CD4-positive, alpha-beta T cell treated with Interleukin-21 for 1 hour (primary cell): ENCODE results near the gene CNDP1.

ENCODE experiments used
- DNase-seq: peaks from one replicate; pipeline ENCODE4 v3.0.0-alpha.2; 2020

CNDP1 gene

DNA sequence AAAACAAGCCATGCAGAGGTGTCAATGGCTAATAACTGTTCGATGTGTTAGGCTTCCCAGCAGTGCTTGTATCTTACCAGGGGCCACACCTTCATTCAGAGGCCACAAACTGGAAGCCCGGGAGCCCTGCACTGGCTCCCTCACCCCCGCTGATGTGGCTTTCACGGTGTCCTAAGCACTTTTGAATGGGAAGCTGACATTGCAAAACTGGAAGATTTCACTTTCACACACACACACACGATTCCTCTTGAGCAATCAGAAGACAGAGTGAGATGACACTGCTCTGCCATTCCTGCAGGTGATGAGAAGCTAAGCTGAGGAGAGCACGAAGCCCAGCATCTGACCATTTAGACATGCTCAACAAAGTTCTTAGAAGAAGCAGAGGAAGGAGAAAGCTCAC, 54.7 kb downstream of the CNDP1 start:
- DNase-seq, result no peak

GRCh38 chr18:74589811-74590210, 55.5 kb downstream of the CNDP1 start:
- DNase-seq, result no peak

DNA sequence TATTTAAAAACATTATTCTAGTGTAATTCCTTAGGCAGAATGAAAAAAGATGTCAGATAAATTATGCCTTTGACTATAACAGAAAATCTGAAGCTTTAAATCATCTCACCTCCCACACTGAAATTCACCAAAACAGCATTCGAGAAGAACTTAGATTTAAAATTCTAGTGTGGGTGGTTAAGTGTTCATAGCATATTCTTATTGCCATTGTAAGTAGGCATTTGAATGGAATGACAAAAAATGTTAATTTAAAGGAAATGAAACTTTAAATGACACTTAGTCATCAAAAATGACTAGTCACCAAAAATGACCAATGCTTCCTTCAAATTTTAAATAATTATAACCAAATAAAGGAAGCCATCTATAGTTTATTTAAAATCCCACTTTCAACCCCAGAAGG, 56.4 kb downstream of the CNDP1 start:
- no peak for DNase-seq

DNA sequence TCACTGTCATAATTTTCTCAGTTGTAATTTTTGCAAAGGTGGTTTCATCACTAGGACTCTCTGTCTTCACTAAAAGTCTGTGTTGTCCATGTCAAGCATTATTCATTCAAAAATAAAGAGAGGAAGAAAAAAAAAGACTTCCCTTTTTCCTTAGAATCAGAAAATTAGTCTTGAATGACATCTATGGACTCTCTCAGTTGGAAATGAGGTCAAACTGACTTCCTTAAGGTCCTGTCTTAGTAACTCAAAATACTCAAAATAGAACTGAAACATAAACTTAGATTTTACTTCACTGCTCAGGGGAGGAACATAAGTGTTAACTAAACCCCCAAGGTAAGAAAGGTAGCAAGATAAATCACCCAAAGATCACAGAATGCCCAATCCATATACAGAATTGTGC, 61.1 kb downstream of the CNDP1 start:
- no peak for DNase-seq

GRCh38 chr18:74597034-74597661, 62.8 kb downstream of the CNDP1 start:
- DNase-seq, result no peak

DNA sequence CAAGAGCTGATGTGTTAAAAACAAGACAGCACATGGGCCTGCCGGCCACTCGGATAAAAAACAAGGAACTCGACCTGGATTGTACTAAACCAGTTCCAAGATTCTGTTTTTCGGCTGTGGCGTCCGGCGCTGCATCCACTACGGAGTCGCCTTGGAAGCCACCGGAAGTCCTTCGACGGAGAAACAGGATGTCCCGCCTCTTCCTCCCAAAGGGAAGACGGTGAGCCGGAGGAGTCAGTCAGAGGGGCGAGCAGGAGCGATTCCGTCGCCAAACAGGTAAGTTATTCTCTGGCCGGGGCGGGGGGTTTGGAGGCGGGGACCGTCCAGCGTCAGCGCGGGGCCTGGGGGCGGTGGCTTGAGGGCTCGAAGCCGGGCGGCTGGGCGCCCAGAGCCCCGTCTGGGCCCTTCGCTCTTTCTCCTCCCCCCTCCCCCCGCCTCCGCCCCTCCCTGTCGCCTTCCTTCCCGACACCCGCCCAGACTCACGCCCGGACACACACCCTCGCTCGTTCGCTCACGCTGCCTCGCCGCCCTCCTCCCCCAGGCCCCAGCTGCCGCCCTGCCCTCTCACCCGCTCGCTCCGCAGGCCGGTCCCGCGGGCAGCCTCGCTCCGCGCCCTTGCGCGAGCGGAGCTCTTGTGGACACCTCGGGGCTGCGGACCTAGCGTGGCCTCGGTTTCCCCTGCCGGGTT, 63.5 kb downstream of the CNDP1 start, which contains the start of gene ZNF407:
Gene ZNF407 (plus strand): TSS at position 209 of the 688 bp plus-strand sequence. CDS start 33,150 bp downstream, outside the sequence.
- DNase-seq, result peak; percentile 91

DNA sequence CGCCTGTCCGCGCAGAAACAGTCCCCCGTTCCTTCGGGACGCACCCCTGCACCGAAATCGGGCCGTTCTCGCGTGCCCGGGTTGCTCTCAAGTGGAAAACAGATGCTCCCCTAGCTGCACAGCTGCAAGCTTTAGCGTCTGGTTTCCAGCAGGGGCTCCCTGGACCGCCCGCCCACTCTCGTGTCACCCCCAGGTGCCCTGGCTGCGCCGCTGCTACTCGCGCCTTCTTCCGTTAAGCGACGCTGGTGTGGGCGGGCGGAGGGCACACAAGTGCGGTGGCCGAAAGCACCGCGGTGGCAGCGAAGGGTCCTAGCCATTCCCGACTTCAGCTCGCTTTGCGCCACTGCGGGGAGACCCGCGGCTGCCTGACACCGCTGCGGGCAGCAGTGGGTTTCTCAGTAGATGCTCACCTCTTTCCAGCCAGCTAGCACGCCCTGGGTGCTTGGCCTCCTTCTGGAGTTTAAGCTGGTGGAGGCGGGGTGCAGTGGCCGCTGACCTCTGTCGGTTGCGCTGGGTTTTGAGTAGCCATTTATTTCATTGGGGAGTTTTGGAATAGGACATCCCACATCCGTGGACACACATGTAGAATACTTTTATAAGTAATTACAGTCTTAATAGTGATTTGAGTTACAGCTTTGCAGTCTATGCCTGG, 64.2 kb downstream of the CNDP1 start:
- peak; percentile 66 for DNase-seq

- no peak for DNase-seq
Measured at GRCh38 chr18:74604361-74604760, 70.1 kb downstream of the CNDP1 start.

- no peak for DNase-seq
Measured at GRCh38 chr18:74604774-74605173, 70.5 kb downstream of the CNDP1 start.

- no peak for DNase-seq
Measured at GRCh38 chr18:74608681-74609080, 74.4 kb downstream of the CNDP1 start.

DNA sequence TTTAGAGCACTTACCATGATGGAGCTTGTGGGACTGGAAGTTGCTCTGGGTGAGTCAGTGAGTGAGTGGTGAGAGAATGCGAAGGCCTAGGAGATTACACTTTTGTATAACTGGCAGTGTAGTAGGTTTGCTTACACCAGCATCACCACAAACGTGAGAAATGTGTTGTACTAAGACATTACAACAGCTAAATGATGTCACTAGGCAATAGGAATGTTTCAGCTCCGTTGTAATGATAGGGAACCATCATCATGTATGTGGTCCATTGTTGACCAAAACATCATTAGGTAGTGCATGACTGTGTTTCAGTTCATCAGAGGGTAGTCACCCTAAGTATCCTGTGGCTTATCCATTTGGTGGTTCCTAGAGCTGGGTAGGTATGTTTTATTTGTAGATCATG, 75.2 kb downstream of the CNDP1 start:
- no peak for DNase-seq

GRCh38 chr18:74610051-74610615, 75.8 kb downstream of the CNDP1 start:
- DNase-seq, result no peak

DNA sequence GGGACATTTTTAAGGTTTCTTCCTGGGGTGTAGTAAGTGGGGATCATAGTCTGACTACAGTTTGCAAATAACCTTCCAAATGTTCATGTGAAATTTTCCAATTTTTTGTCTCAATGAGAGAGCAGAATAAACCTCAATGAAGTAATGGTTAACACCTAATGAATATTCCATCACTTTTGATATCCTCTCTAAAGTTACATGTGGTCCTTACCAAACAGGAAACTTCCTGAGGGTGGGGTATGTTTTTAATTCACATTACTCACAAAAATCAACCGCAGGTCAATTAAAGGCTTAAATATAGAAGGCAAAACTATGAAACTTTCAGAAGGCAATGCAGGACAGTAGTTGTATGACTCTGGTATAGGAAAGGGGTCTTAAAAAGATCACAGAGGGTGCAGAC, 76.6 kb downstream of the CNDP1 start:
- DNase-seq, result no peak

DNA sequence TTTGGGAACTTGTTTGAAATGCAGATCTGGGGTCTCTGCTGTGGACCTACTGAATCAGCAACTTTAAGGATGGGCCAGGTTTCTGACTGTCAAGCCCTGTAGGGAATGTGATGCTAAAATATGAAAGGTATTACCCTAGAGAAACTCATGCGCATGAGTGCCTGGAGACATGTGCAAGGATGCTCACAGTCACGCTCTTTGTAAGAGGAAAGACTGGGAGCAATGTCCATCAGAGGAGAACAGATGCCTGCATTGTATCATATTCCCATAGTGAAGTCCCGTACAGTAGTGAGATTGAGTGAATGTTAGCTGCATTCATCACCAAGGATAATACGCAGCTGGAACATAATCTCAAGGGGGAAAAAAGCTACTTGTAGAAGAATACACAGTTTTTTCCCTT, 77.5 kb downstream of the CNDP1 start:
- DNase-seq, result no peak

DNA sequence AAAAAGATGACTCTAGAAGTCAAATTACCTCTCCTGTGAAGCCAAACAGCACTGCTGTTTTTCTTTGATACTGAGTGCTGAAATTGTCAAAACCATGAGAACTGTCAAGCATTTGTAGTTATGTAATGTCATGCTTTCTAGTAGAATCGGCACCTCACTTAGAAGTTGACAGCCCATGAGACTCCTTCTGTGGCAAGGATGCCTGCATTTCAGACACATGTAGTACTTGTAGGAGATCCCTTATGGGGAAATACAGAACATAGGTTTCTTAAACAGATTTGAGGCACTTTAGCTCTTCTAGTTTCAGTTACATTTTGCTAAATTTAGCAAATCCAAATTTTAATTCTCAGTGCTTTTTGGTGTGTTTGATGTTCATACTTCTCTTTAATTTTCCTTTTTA, 79.1 kb downstream of the CNDP1 start:
- DNase-seq, result no peak

DNA sequence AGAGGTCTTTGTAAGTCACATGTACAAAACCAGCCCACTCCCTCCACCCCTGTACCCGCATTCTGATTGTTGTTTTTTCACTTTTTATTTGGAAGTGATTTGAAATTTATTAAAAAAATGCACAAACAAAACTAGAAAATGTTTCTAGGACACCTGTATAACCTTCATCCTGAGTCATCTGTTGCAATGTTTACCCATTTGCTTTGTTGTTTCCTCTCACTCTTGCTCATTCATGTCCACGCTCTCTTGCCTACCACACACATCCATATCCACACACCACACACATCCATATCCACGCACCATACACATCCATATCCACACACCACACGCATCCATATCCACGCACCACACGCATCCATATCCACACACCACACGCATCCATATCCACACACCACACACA, 82.2 kb downstream of the CNDP1 start:
- no peak for DNase-seq

DNA sequence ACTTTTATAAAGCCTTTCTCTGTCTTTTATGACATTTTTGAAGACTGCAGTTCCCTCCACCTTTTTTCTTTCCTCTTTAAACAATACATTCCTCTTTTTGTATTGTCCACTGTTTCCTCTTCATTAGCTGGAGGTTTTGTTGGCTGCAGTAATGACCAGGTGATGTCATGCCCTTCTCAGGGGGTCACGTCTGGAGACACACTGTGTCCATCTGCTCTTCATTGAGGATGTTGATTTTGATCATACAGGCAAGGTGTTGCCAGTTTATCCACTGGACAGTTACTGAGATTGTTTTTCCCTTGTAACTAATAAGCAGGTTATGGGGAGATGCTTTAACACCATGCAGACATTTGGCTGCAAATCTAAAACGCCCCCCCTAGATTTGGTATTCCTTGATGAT, 83.2 kb downstream of the CNDP1 start:
- DNase-seq, result no peak

DNA sequence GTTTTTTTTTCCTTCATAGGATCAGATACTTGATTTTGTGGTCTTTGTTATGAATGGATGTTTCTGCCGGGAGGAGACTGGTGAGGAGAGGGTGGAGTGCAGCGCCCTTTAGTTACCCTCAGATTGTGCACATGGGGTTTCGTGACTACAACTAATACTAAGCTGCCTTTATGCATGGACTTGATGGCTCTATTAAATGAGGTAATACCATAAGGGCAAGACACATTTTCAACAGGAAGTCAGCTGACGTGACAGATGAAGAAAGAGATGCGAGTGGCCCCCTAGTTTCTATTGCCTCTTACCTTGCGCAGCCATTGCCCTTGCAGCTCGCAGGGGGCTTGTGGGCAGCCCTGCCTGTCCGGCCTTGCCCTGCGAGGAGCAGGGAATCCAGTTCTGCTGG, 87.8 kb downstream of the CNDP1 start:
- DNase-seq, result no peak

GRCh38 chr18:74623047-74623816, 88.9 kb downstream of the CNDP1 start:
- DNase-seq, result peak; percentile 32

DNA sequence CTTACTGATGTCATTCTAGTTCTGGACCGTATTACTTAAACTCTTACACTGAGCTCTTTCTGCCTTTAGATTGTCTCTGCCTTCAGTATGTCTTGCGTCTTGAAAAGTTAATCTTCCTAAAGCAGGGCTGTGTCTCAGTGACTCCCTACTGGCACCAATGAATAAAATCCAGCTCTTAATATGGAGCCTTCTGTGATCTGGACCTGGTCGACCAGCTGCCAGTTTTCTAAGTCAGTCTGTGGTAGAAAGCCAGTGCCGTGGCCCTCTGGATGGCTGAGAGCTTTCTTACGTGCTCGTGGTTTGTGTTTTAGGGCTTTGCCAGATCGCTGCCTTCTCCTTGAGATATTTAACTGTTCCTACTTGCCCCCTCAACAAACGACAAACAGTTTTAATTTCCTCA, 90.2 kb downstream of the CNDP1 start:
- DNase-seq, result no peak

DNA sequence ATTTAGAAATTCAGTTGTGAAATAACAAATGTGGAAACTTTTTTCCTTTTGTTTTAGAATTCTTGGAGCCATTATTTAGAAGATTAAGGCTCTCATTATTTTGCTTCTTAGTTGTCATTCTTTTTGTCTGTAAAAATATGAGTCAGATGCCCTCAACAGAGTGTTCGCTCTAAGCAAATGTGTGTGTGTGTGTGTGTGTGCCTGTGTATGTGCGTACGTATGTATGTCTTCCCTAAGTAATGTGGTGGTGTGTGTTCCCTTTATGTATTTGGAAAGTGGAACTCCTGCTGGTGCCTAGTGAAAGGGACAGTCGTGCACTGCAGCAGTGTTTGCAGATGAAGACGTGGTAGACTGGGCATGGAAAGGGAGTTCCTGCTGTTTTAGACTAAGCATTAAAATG, 90.9 kb downstream of the CNDP1 start:
- DNase-seq, result no peak

- DNase-seq, result no peak
Measured at GRCh38 chr18:74626049-74626874, 92.0 kb downstream of the CNDP1 start.
